22Rv1 (cell line): ENCODE results near the gene SVOPL.

Experiments
- CTCF ChIP-seq: fragments of 450-650 bp; IDR thresholded peaks from 2 replicates; pipeline ENCODE4 v1.5.1; 2017; ENCODE audit warnings: mild to moderate bottlenecking
- ZFX ChIP-seq: fragments of 450-650 bp; IDR thresholded peaks from 2 replicates; pipeline ENCODE4 v1.6.1; 2017; ENCODE audit warnings: antibody characterized with exemption, borderline replicate concordance

DNA sequence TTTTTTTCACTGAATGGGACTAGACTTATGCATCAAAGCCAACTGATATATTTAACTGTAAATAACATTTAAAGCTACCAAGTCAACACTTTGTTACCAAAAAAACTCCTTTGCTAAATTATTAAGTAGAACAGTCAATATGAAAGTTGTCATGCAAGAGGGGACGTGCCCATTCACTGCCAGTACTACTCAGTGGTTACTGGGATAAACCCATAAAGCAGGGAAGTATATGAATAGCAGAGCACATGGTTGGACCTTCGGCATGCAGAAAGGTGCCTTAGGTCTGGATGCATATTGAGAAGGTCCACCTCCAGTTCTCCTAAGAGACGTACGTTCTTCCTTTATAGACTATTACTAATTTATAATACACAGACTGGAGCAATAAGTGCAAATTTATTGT is 120.1 kb downstream of the SVOPL start:
- TF ChIP-seq CTCF, result no peak
- TF ChIP-seq ZFX, result no peak
